Progenitor cell of endocrine pancreas (in vitro differentiated cells): ENCODE results near the gene LAIR2. TPM values are rescaled to one million over a fixed set of nuclear protein-coding genes. Genes with fewer than 3 reads are reported as not detected.

Source experiments
- DNase-seq: peaks from one replicate; pipeline ENCODE4 v3.0.0; 2021; ENCODE audit warnings: low spot score; ENCODE audit not compliant: unreplicated experiment
- H3K27ac Mint-ChIP-seq: 2 replicates; pipeline ENCODE4 v1.8.0; 2021; ENCODE audit warnings: mild to moderate bottlenecking, moderate library complexity, mixed read lengths
- H3K27me3 Mint-ChIP-seq: 2 replicates; pipeline ENCODE4 v1.8.0; 2021; ENCODE audit warnings: mixed read lengths
- H3K36me3 Mint-ChIP-seq: 2 replicates; pipeline ENCODE4 v1.8.0; 2022; ENCODE audit warnings: mixed read lengths; ENCODE audit not compliant: insufficient read depth
- H3K4me1 Mint-ChIP-seq: 2 replicates; pipeline ENCODE4 v1.8.0; 2021; ENCODE audit warnings: low read depth, mixed read lengths
- H3K4me3 Mint-ChIP-seq: 2 replicates; pipeline ENCODE4 v1.8.0; 2021; ENCODE audit warnings: low read depth, mild to moderate bottlenecking, moderate library complexity, mixed read lengths
- H3K9me3 Mint-ChIP-seq: 2 replicates; pipeline ENCODE4 v1.8.0; 2021; ENCODE audit warnings: low read depth, mixed read lengths
- CTCF ChIP-seq: fragments of 200-600 bp; sonication (generic); IDR thresholded peaks from one replicate; pipeline ENCODE4 v1.5.0; 2021; ENCODE audit warnings: antibody characterized with exemption, mild to moderate bottlenecking; ENCODE audit not compliant: unreplicated experiment
- long read RNA-seq: library from polyadenylated mRNA; unstranded; transcript quantifications from one replicate; pipeline ENCODE4 v2.0.0, GENCODE V29; 2020
- total RNA-seq: library from RNA; stranded (reverse); gene quantifications from 2 replicates; pipeline ENCODE4 v1.2.1, GENCODE V29; 2021

Gene LAIR2, protein sequence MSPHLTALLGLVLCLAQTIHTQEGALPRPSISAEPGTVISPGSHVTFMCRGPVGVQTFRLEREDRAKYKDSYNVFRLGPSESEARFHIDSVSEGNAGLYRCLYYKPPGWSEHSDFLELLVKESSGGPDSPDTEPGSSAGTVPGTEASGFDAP
- not detected in 2 replicates for total RNA-seq
- long read RNA-seq, result 0 reads

DNA sequence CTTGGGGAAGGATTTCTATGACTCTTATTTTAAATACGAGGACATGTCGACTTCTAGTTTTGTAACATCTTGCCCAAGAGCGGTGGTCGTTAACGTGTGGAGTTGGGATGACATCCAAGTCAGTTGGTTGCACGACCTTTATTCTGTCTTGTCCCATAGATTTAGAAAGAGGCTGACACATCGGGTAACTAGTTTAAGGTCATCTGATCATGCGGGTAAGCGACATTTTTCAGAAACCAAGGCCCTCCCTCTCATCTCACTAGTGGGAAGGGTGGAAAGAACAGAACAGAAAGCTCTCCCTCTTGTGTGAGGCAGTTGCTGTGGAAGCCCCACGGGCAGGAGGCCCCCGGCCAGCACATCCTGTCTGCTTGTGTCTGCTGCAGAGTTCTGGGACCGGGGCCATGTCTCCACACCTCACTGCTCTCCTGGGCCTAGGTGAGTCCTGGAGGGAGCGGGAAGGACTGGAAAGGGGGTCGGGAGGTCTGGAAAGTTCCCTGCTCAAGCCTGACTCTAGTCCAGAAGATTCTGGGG, at the start of gene LAIR2:
Gene LAIR2 (plus strand): TSS at position 314 of the 531 bp plus-strand sequence. CDS start 88 bp downstream, at position 402.
- no peaks in the 10 kb centered on the region for H3K27me3 Mint-ChIP-seq
- no peak within 1 kb of the TSS for H3K27ac Mint-ChIP-seq
- peaks cover 33% of the 10 kb centered on the region for H3K9me3 Mint-ChIP-seq
- no peak within 1 kb of the TSS for H3K4me3 Mint-ChIP-seq
- no peak for DNase-seq
- TF ChIP-seq CTCF, result no peak
- no peaks in the 10 kb centered on the region for H3K36me3 Mint-ChIP-seq
- H3K4me1 Mint-ChIP-seq, result no peaks in the 10 kb centered on the region

DNA sequence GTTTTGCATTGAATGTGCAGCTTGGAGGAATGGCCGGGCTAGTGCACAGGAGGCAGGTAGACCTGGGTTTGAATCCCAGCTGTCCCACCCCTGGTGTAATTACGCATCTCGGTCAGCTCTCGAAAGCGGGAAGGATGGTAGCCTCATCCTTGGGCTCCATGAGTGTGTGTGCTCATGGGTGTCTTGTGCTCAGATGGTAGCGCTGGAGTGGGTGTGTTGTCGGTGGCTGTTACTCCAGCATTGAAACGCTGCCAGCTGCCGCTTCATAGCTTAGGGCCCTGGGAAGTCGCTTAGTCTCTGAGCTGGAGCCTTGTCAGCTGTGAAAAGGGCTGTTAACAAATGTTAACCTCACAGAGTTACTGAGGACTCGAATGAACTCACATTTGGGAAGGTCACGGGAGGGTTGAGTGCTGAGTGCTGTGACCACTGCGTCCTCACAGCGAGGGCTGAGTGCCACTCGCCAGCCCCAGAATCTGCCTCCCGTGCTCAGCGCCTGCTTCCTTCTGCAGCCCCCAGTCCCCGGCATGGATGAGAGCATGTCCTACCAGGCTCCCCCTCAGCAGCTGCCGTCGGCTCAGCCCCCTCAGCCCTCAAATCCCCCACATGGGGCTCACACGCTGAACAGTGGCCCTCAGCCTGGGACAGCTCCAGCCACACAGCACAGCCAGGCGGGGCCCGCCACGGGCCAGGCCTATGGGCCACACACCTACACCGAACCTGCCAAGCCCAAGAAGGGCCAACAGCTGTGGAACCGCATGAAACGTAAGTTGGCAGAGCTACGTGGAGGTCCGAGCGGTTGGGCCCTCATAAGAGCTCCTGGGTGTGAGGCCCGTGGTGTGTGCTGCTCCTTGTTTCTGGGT, 48.5 kb upstream of the LAIR2 start:
- Mint-ChIP-seq H3K36me3 (peaks cover 15% of the 10 kb centered on the region), H3K9me3 (no peaks in the 10 kb centered on the region), H3K4me3 (no peak overlapping the region), H3K27ac (no peak overlapping the region), H3K27me3 (no peaks in the 10 kb centered on the region), H3K4me1 (peaks cover 11% of the 10 kb centered on the region)
- TF ChIP-seq CTCF, result no peak
- DNase-seq, result no peak

- no peak overlapping the region for H3K27ac Mint-ChIP-seq
- DNase-seq, result no peak
- no peak overlapping the region for H3K4me3 Mint-ChIP-seq
- no peak for TF ChIP-seq CTCF
- no peaks in the 10 kb centered on the region for H3K27me3 Mint-ChIP-seq
- H3K36me3 Mint-ChIP-seq, result peaks cover 19% of the 10 kb centered on the region
- H3K4me1 Mint-ChIP-seq, result peaks cover 7% of the 10 kb centered on the region
- no peaks in the 10 kb centered on the region for H3K9me3 Mint-ChIP-seq
These were observed 47.6 kb upstream of the LAIR2 start for GRCh38 chr19:54454781-54455675.

- no peak for DNase-seq
- TF ChIP-seq CTCF, result no peak
- Mint-ChIP-seq H3K27ac (no peak overlapping the region), H3K4me1 (peaks cover under 1% of the 10 kb centered on the region), H3K27me3 (no peaks in the 10 kb centered on the region), H3K36me3 (peaks cover 19% of the 10 kb centered on the region), H3K9me3 (no peaks in the 10 kb centered on the region), H3K4me3 (no peak overlapping the region)
These were observed 46.7 kb upstream of the LAIR2 start for GRCh38 chr19:54455786-54456422.
